WI38 (cell line): Measurements from ENCODE around the gene CREB3L1.

ENCODE experiments used
- H3K4me3 ChIP-seq: 2 replicates; pipeline ENCODE4 v1.5.1; 2011; ENCODE audit warnings: low read depth, mild to moderate bottlenecking, control low read depth, low read length
- TF ChIP-seq, protein P1 (sequence below): IDR thresholded peaks from 2 replicates; pipeline ENCODE4 v1.5.1; 2012; ENCODE audit warnings: low read depth, mild to moderate bottlenecking, control low read depth, low read length

Gene CREB3L1, protein sequence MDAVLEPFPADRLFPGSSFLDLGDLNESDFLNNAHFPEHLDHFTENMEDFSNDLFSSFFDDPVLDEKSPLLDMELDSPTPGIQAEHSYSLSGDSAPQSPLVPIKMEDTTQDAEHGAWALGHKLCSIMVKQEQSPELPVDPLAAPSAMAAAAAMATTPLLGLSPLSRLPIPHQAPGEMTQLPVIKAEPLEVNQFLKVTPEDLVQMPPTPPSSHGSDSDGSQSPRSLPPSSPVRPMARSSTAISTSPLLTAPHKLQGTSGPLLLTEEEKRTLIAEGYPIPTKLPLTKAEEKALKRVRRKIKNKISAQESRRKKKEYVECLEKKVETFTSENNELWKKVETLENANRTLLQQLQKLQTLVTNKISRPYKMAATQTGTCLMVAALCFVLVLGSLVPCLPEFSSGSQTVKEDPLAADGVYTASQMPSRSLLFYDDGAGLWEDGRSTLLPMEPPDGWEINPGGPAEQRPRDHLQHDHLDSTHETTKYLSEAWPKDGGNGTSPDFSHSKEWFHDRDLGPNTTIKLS

DNA sequence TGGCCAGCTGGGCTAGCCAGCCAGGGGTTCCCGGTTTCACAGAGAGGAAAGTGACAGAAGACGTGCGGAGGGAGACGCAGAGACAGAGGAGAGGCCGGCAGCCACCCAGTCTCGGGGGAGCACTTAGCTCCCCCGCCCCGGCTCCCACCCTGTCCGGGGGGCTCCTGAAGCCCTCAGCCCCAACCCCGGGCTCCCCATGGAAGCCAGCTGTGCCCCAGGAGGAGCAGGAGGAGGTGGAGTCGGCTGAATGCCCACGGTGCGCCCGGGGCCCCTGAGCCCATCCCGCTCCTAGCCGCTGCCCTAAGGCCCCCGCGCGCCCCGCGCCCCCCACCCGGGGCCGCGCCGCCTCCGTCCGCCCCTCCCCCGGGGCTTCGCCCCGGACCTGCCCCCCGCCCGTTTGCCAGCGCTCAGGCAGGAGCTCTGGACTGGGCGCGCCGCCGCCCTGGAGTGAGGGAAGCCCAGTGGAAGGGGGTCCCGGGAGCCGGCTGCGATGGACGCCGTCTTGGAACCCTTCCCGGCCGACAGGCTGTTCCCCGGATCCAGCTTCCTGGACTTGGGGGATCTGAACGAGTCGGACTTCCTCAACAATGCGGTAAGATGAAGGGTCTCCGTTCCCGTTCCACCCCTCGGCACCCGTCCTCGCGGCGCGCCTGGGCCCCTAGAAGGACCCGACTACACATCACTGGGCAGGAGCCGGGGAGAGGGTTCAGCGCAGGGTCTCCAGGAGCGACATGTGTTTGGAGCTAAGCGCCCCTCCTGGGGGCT lies at the start of gene CREB3L1:
Gene CREB3L1, plus strand, starts transcription at position 41 of the 765 bp plus-strand sequence. Its CDS starts 450 bp downstream, at position 491.
- peak within 1 kb of the TSS; percentile 99 for H3K4me3 ChIP-seq
- TF ChIP-seq, protein P1, sequence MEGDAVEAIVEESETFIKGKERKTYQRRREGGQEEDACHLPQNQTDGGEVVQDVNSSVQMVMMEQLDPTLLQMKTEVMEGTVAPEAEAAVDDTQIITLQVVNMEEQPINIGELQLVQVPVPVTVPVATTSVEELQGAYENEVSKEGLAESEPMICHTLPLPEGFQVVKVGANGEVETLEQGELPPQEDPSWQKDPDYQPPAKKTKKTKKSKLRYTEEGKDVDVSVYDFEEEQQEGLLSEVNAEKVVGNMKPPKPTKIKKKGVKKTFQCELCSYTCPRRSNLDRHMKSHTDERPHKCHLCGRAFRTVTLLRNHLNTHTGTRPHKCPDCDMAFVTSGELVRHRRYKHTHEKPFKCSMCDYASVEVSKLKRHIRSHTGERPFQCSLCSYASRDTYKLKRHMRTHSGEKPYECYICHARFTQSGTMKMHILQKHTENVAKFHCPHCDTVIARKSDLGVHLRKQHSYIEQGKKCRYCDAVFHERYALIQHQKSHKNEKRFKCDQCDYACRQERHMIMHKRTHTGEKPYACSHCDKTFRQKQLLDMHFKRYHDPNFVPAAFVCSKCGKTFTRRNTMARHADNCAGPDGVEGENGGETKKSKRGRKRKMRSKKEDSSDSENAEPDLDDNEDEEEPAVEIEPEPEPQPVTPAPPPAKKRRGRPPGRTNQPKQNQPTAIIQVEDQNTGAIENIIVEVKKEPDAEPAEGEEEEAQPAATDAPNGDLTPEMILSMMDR = no peak

DNA sequence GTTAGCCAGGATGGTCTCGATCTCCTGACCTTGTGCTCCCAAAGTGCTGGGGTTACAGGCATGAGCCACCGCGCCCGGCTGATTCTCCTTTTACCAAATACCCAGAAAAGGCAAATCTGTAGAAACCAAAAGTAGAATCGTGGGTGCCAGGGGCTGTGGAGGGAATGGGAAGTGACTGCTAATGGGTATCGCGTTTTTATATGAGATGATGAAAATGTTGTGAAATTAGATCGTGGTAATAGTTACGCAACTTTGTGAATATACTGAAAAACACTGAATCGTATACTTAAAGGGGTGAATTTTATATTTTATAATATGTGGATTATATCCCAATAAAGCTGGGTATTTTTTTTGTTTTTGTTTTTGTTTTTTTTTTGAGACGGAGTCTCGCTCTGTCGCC lies 48.2 kb upstream of the CREB3L1 start:
- H3K4me3 ChIP-seq = no peak overlapping the region
- TF ChIP-seq, protein P1 = no peak

DNA sequence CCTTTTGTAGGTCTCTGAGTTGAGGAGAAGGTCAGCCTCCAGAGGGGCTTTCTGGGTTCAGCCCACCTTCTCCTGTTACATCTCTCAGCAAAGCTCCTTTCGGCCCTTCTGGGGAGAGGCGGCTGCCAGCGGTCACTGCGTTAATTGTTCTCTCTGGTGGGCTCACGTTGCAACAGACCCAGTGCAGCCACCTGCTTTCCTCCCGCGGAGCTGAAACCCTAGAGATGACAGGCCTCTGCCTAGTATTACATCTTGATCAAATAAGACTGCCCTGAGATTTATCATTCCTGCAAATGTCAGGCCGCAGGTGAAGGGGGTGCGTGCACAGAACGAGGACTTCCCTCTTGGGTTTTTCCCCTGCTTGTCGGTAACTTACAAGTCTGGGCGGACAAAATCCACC lies 43.2 kb upstream of the CREB3L1 start:
- no peak overlapping the region for H3K4me3 ChIP-seq
- TF ChIP-seq, protein P1 = no peak

DNA sequence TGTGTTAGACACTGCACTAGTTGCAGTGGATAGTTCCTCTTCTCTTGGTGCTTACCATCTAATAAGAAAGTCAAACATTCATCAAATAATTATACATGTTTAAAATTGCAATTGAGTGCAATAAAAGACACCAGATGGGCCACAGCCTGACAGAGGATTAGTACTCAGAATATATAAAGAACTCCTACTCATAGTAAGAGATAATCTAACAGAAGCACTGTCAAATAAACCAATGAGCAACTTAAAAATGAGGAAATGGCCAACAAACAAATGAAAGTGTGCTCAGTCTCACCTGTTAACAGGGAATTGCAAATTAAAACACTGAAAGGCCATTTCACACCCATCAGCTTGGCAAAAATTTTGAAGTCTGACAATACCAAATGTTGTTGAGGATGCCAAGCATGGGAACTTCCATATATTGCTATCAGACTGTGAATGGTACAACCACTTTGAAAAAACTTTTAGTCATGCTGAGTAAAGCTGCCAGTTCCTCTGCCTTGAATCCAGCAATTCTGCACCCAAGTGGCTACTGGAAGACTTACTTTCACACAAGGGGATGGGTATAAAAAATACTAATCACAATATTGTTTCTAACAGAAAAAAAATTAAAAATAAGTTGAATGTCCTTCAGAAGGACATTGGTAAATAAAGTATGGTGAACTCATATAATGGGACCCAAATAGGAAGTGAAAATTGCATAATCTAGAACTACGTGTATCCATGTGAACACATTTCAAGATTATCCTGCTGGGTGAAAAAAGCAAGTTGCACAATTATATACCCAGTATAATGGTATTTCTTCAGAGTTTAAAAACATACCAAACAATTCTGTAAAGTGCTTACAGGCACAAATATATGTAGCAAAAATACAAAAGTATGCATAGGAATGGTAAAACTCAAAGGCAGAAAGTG lies 41.4 kb upstream of the CREB3L1 start:
- no peak overlapping the region for H3K4me3 ChIP-seq
- TF ChIP-seq, protein P1 = no peak

DNA sequence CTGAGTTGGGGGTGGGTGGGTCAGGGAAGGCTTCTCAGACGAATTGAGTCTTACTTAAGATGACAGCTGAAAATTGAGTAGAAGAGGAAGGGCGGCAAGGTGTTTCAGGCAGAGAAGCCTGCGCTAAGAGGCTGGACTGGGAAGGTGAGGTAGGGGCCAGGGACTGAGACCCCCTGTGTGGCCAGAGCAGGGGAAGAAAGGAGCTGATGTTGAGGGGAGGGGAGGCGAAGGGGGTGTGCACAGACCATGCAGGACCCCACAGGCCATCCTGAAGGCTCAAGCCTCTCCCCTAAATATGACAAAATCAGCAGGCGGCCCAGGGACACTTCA lies 40.6 kb upstream of the CREB3L1 start:
- H3K4me3 ChIP-seq = peak overlapping the region; percentile 57
- TF ChIP-seq, protein P1 = no peak

DNA sequence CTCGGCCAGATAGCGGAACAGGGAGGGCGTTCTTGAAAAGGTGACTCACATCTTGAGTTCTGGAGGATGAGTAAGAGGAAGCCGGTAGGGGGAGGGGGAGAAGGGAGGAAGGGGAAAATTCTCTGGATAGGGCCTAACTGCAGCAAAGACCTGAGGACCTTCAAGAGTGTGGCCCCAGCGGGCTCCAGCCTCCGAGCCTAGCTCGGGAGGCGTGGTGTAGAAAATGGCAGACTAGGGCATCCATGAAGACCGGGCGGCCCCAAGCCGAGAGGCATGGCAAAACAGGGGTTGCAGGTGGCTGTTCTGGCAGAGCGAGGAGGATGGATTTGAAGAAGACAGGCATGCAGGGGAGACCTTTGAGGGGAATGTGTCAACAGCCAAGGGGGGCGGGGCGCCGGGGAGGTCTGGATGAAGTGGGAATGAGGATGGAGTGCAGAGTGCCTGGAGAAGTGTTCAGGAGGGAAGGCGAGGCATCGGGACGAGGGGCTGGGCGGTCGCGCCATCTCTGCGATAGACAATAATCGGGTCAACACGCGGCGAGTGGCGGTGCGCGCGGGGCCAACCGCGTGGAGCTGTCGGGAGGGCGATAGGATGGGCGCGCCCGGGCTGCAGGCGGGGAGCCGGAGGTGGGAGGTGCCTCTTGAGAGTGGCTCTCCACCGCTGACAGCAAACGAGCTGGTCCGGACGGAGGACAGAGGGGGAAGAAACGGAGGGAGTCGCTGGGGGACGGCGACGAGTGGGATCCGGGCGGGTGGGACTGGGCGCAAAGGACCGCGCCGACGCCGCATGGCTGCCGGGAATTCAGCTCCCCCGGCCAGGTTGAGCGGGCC lies 40.0 kb upstream of the CREB3L1 start:
- peak overlapping the region; percentile 57 for H3K4me3 ChIP-seq
- TF ChIP-seq, protein P1 = no peak
